T-cell (primary cell): ENCODE measurements around the gene FAM184A. TPM values are rescaled to one million over a fixed set of nuclear protein-coding genes. Genes with fewer than 3 reads are reported as not detected.

ENCODE experiments used
- ATAC-seq, 4 experiments: fragments of 200-7000 bp in 3 of 4; fragments of 150-1000 bp in 1 of 4; cut with Tn5 transposase; replicated peaks in 1 of 4; 1 replicate in 3 of 4; 2 replicates in 1 of 4; pipeline ENCODE4 v1.10.0; 2021; ENCODE audit warnings: moderate library complexity in 3 of 4, mild to moderate bottlenecking in 2 of 4, moderate number of reproducible peaks in 1 of 4
- CTCF ChIA-PET, 2 donors: fragments of 300-600 bp; sonication (Branson Sonifier 250); formaldehyde crosslinking; loops; one replicate each; lab custom pipeline; 2022; ENCODE audit warnings: antibody characterized with exemption in 2 of 2; lab: Charles Lee
- POLR2A ChIA-PET, 2 donors: fragments of 300-600 bp; sonication (Branson Sonifier 250); formaldehyde crosslinking; loops; one replicate each; lab custom pipeline; 2022; ENCODE audit warnings: antibody characterized with exemption in 2 of 2; lab: Charles Lee
- DNase-seq, 35 experiments: peaks; one replicate each; pipeline versions ENCODE4 v3.0.0 to v3.0.0-alpha.2; 2013 to 2023
- H3K27ac ChIP-seq: one replicate; pipeline ENCODE4 v1.5.1; 2013; ENCODE audit warnings: low read length
- H3K27me3 ChIP-seq, 2 experiments: replicated peaks in 1 of 2; 1 replicate in 1 of 2; 2 replicates in 1 of 2; pipeline versions ENCODE4 v1.6.1 to v1.7.0; 2013; ENCODE audit warnings: low read length in 1 of 2, mixed read lengths in 1 of 2; ENCODE audit not compliant: control insufficient read depth in 2 of 2, insufficient read depth in 2 of 2; ENCODE audit errors: extremely low read depth in 1 of 2
- H3K36me3 ChIP-seq, 2 donors: 1 replicate in 1 of 2; 2 replicates in 1 of 2; pipeline versions ENCODE4 v1.6.1 to v1.7.0; 2013; ENCODE audit warnings: low read length in 1 of 2; ENCODE audit not compliant: control insufficient read depth in 2 of 2, insufficient read depth in 1 of 2; ENCODE audit errors: extremely low read depth in 1 of 2
- H3K4me1 ChIP-seq, 2 experiments: 1 replicate in 1 of 2; 2 replicates in 1 of 2; pipeline versions ENCODE4 v1.6.1 to v1.7.0; 2013; ENCODE audit warnings: low read length in 2 of 2, mixed read lengths in 1 of 2; ENCODE audit not compliant: insufficient read depth in 2 of 2, control insufficient read depth in 1 of 2; ENCODE audit errors: extremely low read depth in 1 of 2
- H3K4me3 ChIP-seq, 2 donors: 1 replicate in 1 of 2; 2 replicates in 1 of 2; pipeline versions ENCODE4 v1.5.1 to v1.7.0; 2013; ENCODE audit warnings: mild to moderate bottlenecking in 2 of 2, low read length in 1 of 2, moderate library complexity in 1 of 2; ENCODE audit not compliant: control insufficient read depth in 1 of 2; ENCODE audit errors: extremely low read depth in 1 of 2
- H3K9me3 ChIP-seq: 2 replicates; pipeline ENCODE4 v1.7.0; 2013
- H3K27ac Mint-ChIP-seq, 2 donors: one replicate each; pipeline ENCODE4 v1.8.0; 2020 to 2021; ENCODE audit warnings: mild to moderate bottlenecking in 2 of 2, mixed read lengths in 2 of 2
- H3K27me3 Mint-ChIP-seq, 2 donors: one replicate each; pipeline ENCODE4 v1.8.0; 2021 to 2022; ENCODE audit warnings: mixed read lengths in 2 of 2
- H3K36me3 Mint-ChIP-seq: one replicate; pipeline ENCODE4 v1.8.0; 2021; ENCODE audit warnings: mixed read lengths
- H3K4me1 Mint-ChIP-seq, 3 donors: one replicate each; pipeline ENCODE4 v1.8.0; 2020 to 2022; ENCODE audit warnings: mixed read lengths in 3 of 3, mild to moderate bottlenecking in 1 of 3
- H3K4me3 Mint-ChIP-seq, 3 donors: one replicate each; pipeline ENCODE4 v1.8.0; 2020 to 2022; ENCODE audit warnings: mild to moderate bottlenecking in 3 of 3, mixed read lengths in 3 of 3, moderate library complexity in 3 of 3
- H3K9me3 Mint-ChIP-seq, 3 donors: one replicate each; pipeline ENCODE4 v1.8.0; 2020 to 2022; ENCODE audit warnings: mixed read lengths in 3 of 3
- whole genome bisulfite sequencing: methylation state at CpG from one replicate; pipeline ENCODE4 v1.1.5; 2013; ENCODE audit warnings: missing lambda C conversion rate; ENCODE audit not compliant: insufficient coverage; 5-methylcytosine and 5-hydroxymethylcytosine counted together
- total RNA-seq, 35 experiments: library from RNA in 6 of 35; stranded (reverse) in 6 of 35; fragments of 120-200 nt in 1 of 35; gene quantifications; one replicate each; pipeline versions ENCODE4 v1.2.1 to v1.2.4 and lab custom pipeline; 2013 to 2026

Gene FAM184A
- total RNA-seq, 5 donors from 2014 or later (not counting 1 experiment from before 2014, with no cell fraction given), result 3.6 to 6.4 (median 5.1) TPM

GRCh38 chr6:118959903-118960302, 118.6 kb downstream of the FAM184A start:
- H3K27me3 ChIP-seq, result no peaks in the 10 kb centered on the region
- Mint-ChIP-seq H3K36me3 (no peaks in the 10 kb centered on the region), H3K9me3 (no peaks in the 10 kb centered on the region), H3K27ac (no peak overlapping the region), H3K27me3 (no peaks in the 10 kb centered on the region), H3K4me3 (no peak overlapping the region), H3K4me1 (peaks cover 0 to 4% (median 2%) of the 10 kb centered on the region in 3 donors)
- POLR2A ChIA-PET, result no interaction called here
- no peaks in the 10 kb centered on the region for H3K4me1 ChIP-seq
- H3K4me3 ChIP-seq, result no peak overlapping the region
- WGBS, result 100% methylated on average over 1 of the region's 4 CpGs
- no peak for ATAC-seq
- CTCF ChIA-PET, result interaction anchor here (0.6 to 2.5 kb wide), 4 partner anchors 9 to 150 kb away, joined by 3 to 16 read pairs (median 4); no protein-coding TSS in a partner anchor
- no peak for DNase-seq
- H3K9me3 ChIP-seq, result no peaks in the 10 kb centered on the region
- H3K36me3 ChIP-seq, result no peaks in the 10 kb centered on the region
- H3K27ac ChIP-seq, result no peak overlapping the region

- Histone ChIP-seq H3K4me1 (no peaks in the 10 kb centered on the region), H3K27me3 (no peaks in the 10 kb centered on the region), H3K36me3 (no peaks in the 10 kb centered on the region), H3K4me3 (no peak overlapping the region), H3K27ac (no peak overlapping the region), H3K9me3 (no peaks in the 10 kb centered on the region)
- peaks cover 0 to 24% (median 8%) of the 10 kb centered on the region in 3 donors for H3K9me3 Mint-ChIP-seq
- H3K36me3 Mint-ChIP-seq, result no peaks in the 10 kb centered on the region
- H3K27me3 Mint-ChIP-seq, result no peaks in the 10 kb centered on the region
- 92% methylated on average over 1 of the region's 2 CpGs for WGBS
- ATAC-seq (no peak), DNase-seq (no peak)
- no peaks in the 10 kb centered on the region for H3K4me1 Mint-ChIP-seq
- ChIA-PET CTCF (no interaction called here), POLR2A (no interaction called here)
- H3K27ac Mint-ChIP-seq, result no peak overlapping the region
- H3K4me3 Mint-ChIP-seq, result no peak overlapping the region
Observed at GRCh38 chr6:118953391-118953790, 125.1 kb downstream of the FAM184A start.

GRCh38 chr6:118952683-118953082, 125.8 kb downstream of the FAM184A start:
- H3K9me3 Mint-ChIP-seq, result peaks cover 0 to 25% (median 8%) of the 10 kb centered on the region in 3 donors
- CTCF ChIA-PET, result no interaction called here
- Histone ChIP-seq H3K27ac (no peak overlapping the region), H3K27me3 (no peaks in the 10 kb centered on the region), H3K4me1 (no peaks in the 10 kb centered on the region), H3K4me3 (no peak overlapping the region), H3K9me3 (no peaks in the 10 kb centered on the region), H3K36me3 (no peaks in the 10 kb centered on the region)
- ATAC-seq, result no peak
- WGBS, result no CpG with 5 or more reads among the region's 2 CpGs
- no peak for DNase-seq
- H3K4me3 Mint-ChIP-seq, result no peak overlapping the region
- H3K36me3 Mint-ChIP-seq, result no peaks in the 10 kb centered on the region
- H3K27ac Mint-ChIP-seq, result no peak overlapping the region
- no peaks in the 10 kb centered on the region for H3K4me1 Mint-ChIP-seq
- no peaks in the 10 kb centered on the region for H3K27me3 Mint-ChIP-seq
- POLR2A ChIA-PET, result no interaction called here

- ATAC-seq (no peak), DNase-seq (no peak)
- Mint-ChIP-seq H3K27me3 (no peaks in the 10 kb centered on the region), H3K9me3 (peaks cover 9 to 71% (median 53%) of the 10 kb centered on the region in 3 donors), H3K4me3 (no peak overlapping the region), H3K4me1 (no peaks in the 10 kb centered on the region), H3K36me3 (peaks cover 28% of the 10 kb centered on the region), H3K27ac (no peak overlapping the region)
- H3K4me3 ChIP-seq, result no peak overlapping the region
- H3K27ac ChIP-seq, result no peak overlapping the region
- peaks cover 2% of the 10 kb centered on the region for H3K9me3 ChIP-seq
- H3K36me3 ChIP-seq, result peaks cover 0 to 5% of the 10 kb centered on the region in 2 donors
- CTCF ChIA-PET, result interaction anchor here in 1 of 2 donors (0.6 kb wide), 1 partner anchor 165 kb away, joined by 3 read pairs; no protein-coding TSS in a partner anchor
- H3K27me3 ChIP-seq, result no peaks in the 10 kb centered on the region
- POLR2A ChIA-PET, result interaction anchor here in 1 of 2 donors (0.6 kb wide), 1 partner anchor 17 kb away, joined by 5 read pairs; no protein-coding TSS in a partner anchor
- no peaks in the 10 kb centered on the region for H3K4me1 ChIP-seq
Observed at GRCh38 chr6:118945217-118945616, 133.2 kb downstream of the FAM184A start.

GRCh38 chr6:118940770-118941169, 137.7 kb downstream of the FAM184A start:
- H3K27ac Mint-ChIP-seq, result no peak overlapping the region
- peaks cover 46% of the 10 kb centered on the region for H3K36me3 Mint-ChIP-seq
- no peaks in the 10 kb centered on the region for H3K27me3 ChIP-seq
- no peak overlapping the region for H3K4me3 ChIP-seq
- H3K36me3 ChIP-seq, result peaks cover 0 to 5% of the 10 kb centered on the region in 2 donors
- WGBS, result 100% methylated on average over 2 of the region's 2 CpGs
- no peaks in the 10 kb centered on the region for H3K4me1 ChIP-seq
- no peak overlapping the region for H3K4me3 Mint-ChIP-seq
- H3K27ac ChIP-seq, result no peak overlapping the region
- ATAC-seq (no peak), DNase-seq (no peak)
- H3K9me3 Mint-ChIP-seq, result peaks cover 3 to 34% (median 29%) of the 10 kb centered on the region in 3 donors
- no peaks in the 10 kb centered on the region for H3K27me3 Mint-ChIP-seq
- H3K4me1 Mint-ChIP-seq, result peaks cover 9 to 16% (median 9%) of the 10 kb centered on the region in 3 donors
- ChIA-PET POLR2A (no interaction called here), CTCF (no interaction called here)
- H3K9me3 ChIP-seq, result no peaks in the 10 kb centered on the region

- DNase-seq, result no peak
- no peak for ATAC-seq
- Mint-ChIP-seq H3K27ac (no peak overlapping the region), H3K4me1 (peaks cover 16 to 23% (median 16%) of the 10 kb centered on the region in 3 donors), H3K36me3 (peaks cover 40% of the 10 kb centered on the region), H3K4me3 (no peak overlapping the region), H3K27me3 (no peaks in the 10 kb centered on the region), H3K9me3 (peaks cover 3 to 23% (median 18%) of the 10 kb centered on the region in 3 donors)
- ChIA-PET POLR2A (no interaction called here), CTCF (no interaction called here)
- Histone ChIP-seq H3K36me3 (peaks cover 0 to 5% of the 10 kb centered on the region in 2 donors), H3K4me1 (peaks cover 0 to 2% of the 10 kb centered on the region in 2 experiments), H3K9me3 (no peaks in the 10 kb centered on the region), H3K27ac (no peak overlapping the region), H3K27me3 (no peaks in the 10 kb centered on the region), H3K4me3 (no peak overlapping the region)
- 100% methylated on average over 1 of the region's 1 CpG for WGBS
Observed at GRCh38 chr6:118939683-118940082, 138.8 kb downstream of the FAM184A start.
